GM12892 (cell line): ENCODE data around the gene CCDC17.

Source experiments
- POLR2A ChIP-seq: IDR thresholded peaks from 2 replicates; pipeline ENCODE4 v1.6.1; 2011; ENCODE audit warnings: low read depth, low read length, control low read depth
- POLR2AphosphoS5 ChIP-seq: IDR thresholded peaks from 2 replicates; pipeline ENCODE4 v1.6.1; 2011; ENCODE audit warnings: low read depth, low read length, control low read depth
- TAF1 ChIP-seq: IDR thresholded peaks from 2 replicates; pipeline ENCODE4 v1.6.1; 2011; ENCODE audit warnings: low read depth, mild to moderate bottlenecking, control low read depth, low read length, borderline replicate concordance

GRCh38 chr1:45619149-45619921, 4.5 kb downstream of the CCDC17 start:
- TF ChIP-seq POLR2AphosphoS5 = peak; percentile 79
- TF ChIP-seq POLR2A = peak; percentile 53; the same call in 1 of the 2 replicates
- no peak for TF ChIP-seq TAF1
